CD8-positive, alpha-beta memory T cell (primary cell): ENCODE measurements around the gene RTN4R. TPM values are rescaled to one million over a fixed set of nuclear protein-coding genes. Genes with fewer than 3 reads are reported as not detected.
A peak's percentile ranks its signal among the peaks of the same experiment; 100 is the strongest.
"Not testable (repeated sequence)": the region's sequence is repeated elsewhere in the genome, so short reads cannot be mapped to it uniquely, and the experiment has no call there.

Experiments
- CTCF ChIA-PET: fragments of 350-600 bp; sonication (Branson Sonifier 250); formaldehyde crosslinking; loops from one replicate; lab custom pipeline; 2021; ENCODE audit warnings: antibody characterized with exemption; lab: Charles Lee
- POLR2A ChIA-PET: fragments of 350-600 bp; sonication (Branson Sonifier 250); formaldehyde crosslinking; loops from one replicate; lab custom pipeline; 2021; ENCODE audit warnings: antibody characterized with exemption; lab: Charles Lee
- DNase-seq, 5 donors: peaks; one replicate each; pipeline versions ENCODE4 v3.0.0 to v3.0.0-alpha.2; 2020 to 2022; ENCODE audit warnings: mixed read lengths in 1 of 5
- H3K27ac ChIP-seq: one replicate; pipeline ENCODE4 v1.7.0; 2013; ENCODE audit warnings: low read depth, mild to moderate bottlenecking, low read length, moderate library complexity
- H3K27me3 ChIP-seq: 2 replicates; pipeline ENCODE4 v1.7.0; 2013; ENCODE audit warnings: low read length, mild to moderate bottlenecking; ENCODE audit not compliant: insufficient read depth, poor library complexity, severe bottlenecking
- H3K36me3 ChIP-seq: 2 replicates; pipeline ENCODE4 v1.7.0; 2013; ENCODE audit warnings: mild to moderate bottlenecking, low read length, moderate library complexity; ENCODE audit not compliant: insufficient read depth
- H3K4me1 ChIP-seq: 2 replicates; pipeline ENCODE4 v1.7.0; 2013; ENCODE audit warnings: mild to moderate bottlenecking, low read length, moderate library complexity; ENCODE audit not compliant: insufficient read depth
- H3K4me3 ChIP-seq: 2 replicates; pipeline ENCODE4 v1.7.0; 2013; ENCODE audit warnings: mild to moderate bottlenecking, low read length
- H3K9me3 ChIP-seq: 2 replicates; pipeline ENCODE4 v1.7.0; 2013; ENCODE audit warnings: mild to moderate bottlenecking, low read length
- H3K27ac Mint-ChIP-seq, 8 donors: one replicate each; pipeline ENCODE4 v1.8.0; 2020 to 2021; ENCODE audit warnings: mixed read lengths in 8 of 8, mild to moderate bottlenecking in 6 of 8, inconsistent platforms in 3 of 8, moderate library complexity in 3 of 8
- H3K27me3 Mint-ChIP-seq, 2 donors: one replicate each; pipeline ENCODE4 v1.8.0; 2020 to 2021; ENCODE audit warnings: mixed read lengths in 2 of 2, mild to moderate bottlenecking in 1 of 2, moderate library complexity in 1 of 2
- H3K36me3 Mint-ChIP-seq, 3 donors: one replicate each; pipeline ENCODE4 v1.8.0; 2020 to 2021; ENCODE audit warnings: mixed read lengths in 3 of 3, inconsistent platforms in 1 of 3, mild to moderate bottlenecking in 1 of 3
- H3K4me1 Mint-ChIP-seq, 3 donors: one replicate each; pipeline ENCODE4 v1.8.0; 2020 to 2021; ENCODE audit warnings: mixed read lengths in 3 of 3, inconsistent platforms in 1 of 3, mild to moderate bottlenecking in 1 of 3
- H3K4me3 Mint-ChIP-seq, 7 donors: one replicate each; pipeline ENCODE4 v1.8.0; 2020 to 2021; ENCODE audit warnings: mixed read lengths in 7 of 7, mild to moderate bottlenecking in 6 of 7, moderate library complexity in 4 of 7, inconsistent platforms in 2 of 7
- H3K9me3 Mint-ChIP-seq, 5 donors: one replicate each; pipeline ENCODE4 v1.8.0; 2020 to 2022; ENCODE audit warnings: mixed read lengths in 5 of 5, mild to moderate bottlenecking in 3 of 5, moderate library complexity in 2 of 5, inconsistent platforms in 1 of 5
- polyA plus RNA-seq: library from polyadenylated mRNA; unstranded; fragments of 300-500 nt; fragmentation: Illumina TruSeq; gene quantifications from one replicate; pipeline ENCODE4 v1.2.3, GENCODE V29; 2021
- total RNA-seq, 2 experiments: library from RNA; stranded (reverse); gene quantifications; one replicate each; pipeline ENCODE4 v1.2.3, GENCODE V29; 2021

The RTN4R gene
- total and polyA plus RNA-seq, 3 experiments from 2014 or later: 1.8 to 6.0 (median 2.7) TPM

DNA sequence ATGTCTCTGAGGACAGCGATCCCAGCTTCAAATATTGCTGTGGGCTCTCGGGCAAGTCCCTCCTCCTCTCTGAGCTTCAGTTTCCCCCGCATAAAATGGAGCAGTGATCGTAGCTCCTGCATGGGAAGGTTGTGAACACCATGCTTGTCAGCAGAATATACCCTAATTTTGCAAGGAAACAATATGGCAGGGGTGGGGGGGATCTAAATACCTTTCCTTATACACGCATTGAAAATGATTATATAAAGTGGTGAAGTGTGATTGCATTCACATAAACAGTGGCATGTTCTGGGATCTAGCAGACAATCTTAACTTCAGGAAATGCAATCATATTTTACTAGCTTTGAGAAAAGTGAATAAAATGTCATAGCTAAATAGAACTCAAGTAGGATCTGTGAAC lies 24.0 kb upstream of the RTN4R start:
- POLR2A ChIA-PET: no interaction called here
- no peaks in the 10 kb centered on the region for H3K9me3 Mint-ChIP-seq
- H3K27me3 ChIP-seq: peaks cover 7% of the 10 kb centered on the region

GRCh38 chr22:20291604-20292063 lies 23.5 kb upstream of the RTN4R start:
- no peaks in the 10 kb centered on the region for H3K9me3 ChIP-seq
- Mint-ChIP-seq H3K27ac (no peak overlapping the region), H3K36me3 (no peaks in the 10 kb centered on the region), H3K4me1 (peaks cover 0 to under 1% (median 0%) of the 10 kb centered on the region in 3 donors), H3K27me3 (no peaks in the 10 kb centered on the region), H3K9me3 (no peaks in the 10 kb centered on the region), H3K4me3 (no peak overlapping the region)
- DNase-seq: no peak
- H3K27me3 ChIP-seq: peaks cover 7% of the 10 kb centered on the region
- H3K4me1 ChIP-seq: no peaks in the 10 kb centered on the region
- ChIA-PET POLR2A (no interaction called here), CTCF (interaction anchor here (1.0 to 1.2 kb wide), 3 partner anchors 135 to 278 kb away, joined by 3 read pairs; no protein-coding TSS in a partner anchor)
- H3K4me3 ChIP-seq: no peak overlapping the region
- no peaks in the 10 kb centered on the region for H3K36me3 ChIP-seq
- H3K27ac ChIP-seq: no peak overlapping the region

More for the DNA sequence above, 24.0 kb upstream of the RTN4R start:
- Mint-ChIP-seq H3K27ac (no peak overlapping the region), H3K27me3 (no peaks in the 10 kb centered on the region), H3K4me3 (no peak overlapping the region), H3K4me1 (peaks cover 0 to 3% (median 0%) of the 10 kb centered on the region in 3 donors), H3K36me3 (no peaks in the 10 kb centered on the region)
- H3K4me3 ChIP-seq: no peak overlapping the region
- CTCF ChIA-PET: interaction anchor here (0.8 to 1.2 kb wide), 3 partner anchors 135 to 277 kb away, joined by 3 read pairs; no protein-coding TSS in a partner anchor
- no peaks in the 10 kb centered on the region for H3K9me3 ChIP-seq
- no peaks in the 10 kb centered on the region for H3K36me3 ChIP-seq
- H3K4me1 ChIP-seq: no peaks in the 10 kb centered on the region
- no peak overlapping the region for H3K27ac ChIP-seq
- no peak for DNase-seq

DNA sequence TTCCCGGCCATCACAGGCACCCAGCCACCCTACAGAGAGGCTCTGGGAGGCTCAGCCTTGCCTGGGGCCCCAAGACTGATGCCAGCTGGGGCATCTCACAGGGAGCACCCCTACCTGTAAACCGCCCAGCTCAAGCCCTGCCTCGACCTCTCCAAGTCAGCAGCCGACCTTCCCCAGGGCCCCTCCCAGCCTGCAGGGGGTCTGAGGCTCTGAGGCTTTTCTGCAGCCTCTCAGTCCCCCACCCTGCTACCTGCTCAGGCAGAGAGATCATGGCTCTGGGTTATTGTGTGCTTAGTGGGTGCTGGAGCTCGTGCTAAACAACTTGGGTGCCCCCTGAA lies 23.1 kb upstream of the RTN4R start:
- no peaks in the 10 kb centered on the region for H3K9me3 ChIP-seq
- no peak overlapping the region for H3K4me3 Mint-ChIP-seq
- H3K27me3 Mint-ChIP-seq: no peaks in the 10 kb centered on the region
- no peak for DNase-seq
- no peak overlapping the region for H3K27ac Mint-ChIP-seq
- no peaks in the 10 kb centered on the region for H3K36me3 ChIP-seq
- no peaks in the 10 kb centered on the region for H3K4me1 Mint-ChIP-seq
- H3K4me3 ChIP-seq: no peak overlapping the region
- H3K27ac ChIP-seq: no peak overlapping the region
- no peaks in the 10 kb centered on the region for H3K9me3 Mint-ChIP-seq
- H3K27me3 ChIP-seq: peaks cover 7% of the 10 kb centered on the region
- ChIA-PET CTCF (interaction anchor here (1.2 kb wide), 1 partner anchor 134 kb away, joined by 3 read pairs; no protein-coding TSS in a partner anchor), POLR2A (no interaction called here)
- H3K36me3 Mint-ChIP-seq: no peaks in the 10 kb centered on the region
- H3K4me1 ChIP-seq: no peaks in the 10 kb centered on the region

DNA sequence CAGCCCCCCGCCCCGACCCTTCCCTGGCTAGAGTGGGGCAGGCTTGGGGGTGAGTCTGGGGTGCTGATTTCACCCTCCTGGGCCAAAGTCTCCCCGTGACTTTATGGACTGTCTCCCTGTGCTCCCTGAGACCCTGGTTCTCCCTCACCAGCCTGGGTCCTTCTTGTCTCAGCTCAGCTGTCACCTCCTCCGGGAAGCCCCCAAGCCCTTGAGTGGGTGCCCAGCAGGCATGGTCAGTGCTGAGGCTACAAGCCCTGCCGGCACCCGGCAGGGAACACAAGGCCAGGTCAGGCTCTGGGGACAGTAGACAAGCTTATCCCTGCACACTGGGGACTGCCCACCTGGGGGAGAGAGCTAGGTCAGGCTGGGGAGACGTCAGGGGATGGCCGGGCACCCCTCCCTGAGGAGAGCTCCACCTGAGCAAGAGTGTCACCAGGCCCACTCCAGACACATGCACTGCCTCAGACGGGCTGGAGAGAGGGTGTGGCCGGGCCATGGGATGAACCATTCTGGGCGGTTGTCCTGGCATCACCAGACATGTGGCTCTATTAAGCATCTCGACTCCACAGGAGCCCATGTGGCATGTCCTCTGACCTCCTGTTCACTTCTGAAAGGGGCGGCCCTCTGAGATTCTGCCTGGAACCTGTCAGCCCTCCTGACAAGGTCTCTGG lies 22.6 kb upstream of the RTN4R start:
- POLR2A ChIA-PET: no interaction called here

GRCh38 chr22:20290045-20290392 lies 21.9 kb upstream of the RTN4R start:
- Histone ChIP-seq H3K27me3 (peaks cover 7% of the 10 kb centered on the region), H3K27ac (no peak overlapping the region), H3K4me3 (no peak overlapping the region), H3K9me3 (no peaks in the 10 kb centered on the region), H3K36me3 (no peaks in the 10 kb centered on the region), H3K4me1 (no peaks in the 10 kb centered on the region)
- DNase-seq: no peak
- CTCF ChIA-PET: no interaction called here
- Mint-ChIP-seq H3K4me3 (no peak overlapping the region), H3K36me3 (no peaks in the 10 kb centered on the region), H3K9me3 (no peaks in the 10 kb centered on the region), H3K27me3 (no peaks in the 10 kb centered on the region), H3K27ac (no peak overlapping the region), H3K4me1 (no peaks in the 10 kb centered on the region)
- POLR2A ChIA-PET: no interaction called here

More for the DNA sequence above, 22.6 kb upstream of the RTN4R start:
- no peaks in the 10 kb centered on the region for H3K36me3 ChIP-seq
- Mint-ChIP-seq H3K9me3 (no peaks in the 10 kb centered on the region), H3K27me3 (no peaks in the 10 kb centered on the region), H3K4me1 (no peaks in the 10 kb centered on the region), H3K36me3 (no peaks in the 10 kb centered on the region), H3K4me3 (no peak overlapping the region), H3K27ac (peak overlapping the region in 1 of 8 donors; percentile 19)
- no peak for DNase-seq
- H3K4me1 ChIP-seq: no peaks in the 10 kb centered on the region
- no peak overlapping the region for H3K27ac ChIP-seq
- CTCF ChIA-PET: interaction anchor here (1.2 kb wide), 1 partner anchor 134 kb away, joined by 3 read pairs; no protein-coding TSS in a partner anchor
- H3K4me3 ChIP-seq: no peak overlapping the region
- peaks cover 7% of the 10 kb centered on the region for H3K27me3 ChIP-seq
- no peaks in the 10 kb centered on the region for H3K9me3 ChIP-seq

DNA sequence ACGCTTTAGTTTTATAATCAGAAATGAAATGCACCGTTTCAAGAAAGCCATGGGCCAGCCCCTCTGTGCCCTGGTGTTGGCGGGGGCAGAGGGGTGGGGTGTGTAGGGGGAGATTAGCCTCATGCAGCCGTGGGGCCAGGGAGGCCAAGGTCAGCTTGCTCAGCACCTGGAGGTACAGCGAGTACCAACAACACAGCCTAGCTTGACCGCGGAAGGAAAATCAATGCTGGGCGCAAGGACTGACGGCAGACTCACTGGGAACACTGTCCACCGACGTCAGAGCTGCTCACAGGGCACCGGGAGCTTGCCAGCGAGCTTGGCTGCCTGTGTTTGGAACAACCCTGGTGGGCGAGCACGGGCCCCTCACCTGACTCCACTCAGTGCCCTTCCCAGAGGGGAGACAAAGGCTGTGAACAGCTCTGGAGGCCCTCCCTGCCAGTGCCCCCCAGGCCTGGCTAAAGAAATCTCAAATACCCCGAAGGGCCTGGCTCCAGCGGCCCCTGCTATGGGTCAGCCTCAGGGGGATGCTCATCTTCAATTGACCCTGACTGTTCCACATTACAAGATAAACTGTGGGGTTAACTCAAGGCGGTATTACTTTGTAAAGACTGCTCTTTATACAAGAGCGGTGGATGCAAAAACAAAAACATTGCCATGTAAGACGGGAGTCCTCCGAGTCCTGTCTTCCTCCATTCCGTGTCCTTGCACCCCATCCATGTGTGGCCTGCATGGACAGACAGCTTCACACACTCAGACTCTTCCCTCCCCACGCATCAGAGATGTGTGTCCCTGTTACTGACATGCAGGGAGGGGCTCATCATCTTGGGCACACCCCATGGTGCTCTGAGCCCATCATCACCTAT lies 21.3 kb upstream of the RTN4R start:
- POLR2A ChIA-PET, H3K9me3 Mint-ChIP-seq, H3K9me3 ChIP-seq, H3K36me3 Mint-ChIP-seq, H3K4me1 ChIP-seq, CTCF ChIA-PET, H3K4me1 Mint-ChIP-seq, H3K4me3 Mint-ChIP-seq, H3K27ac ChIP-seq, H3K27ac Mint-ChIP-seq, H3K27me3 Mint-ChIP-seq, H3K27me3 ChIP-seq, H3K4me3 ChIP-seq, DNase-seq, H3K36me3 ChIP-seq: not testable (repeated sequence)

DNA sequence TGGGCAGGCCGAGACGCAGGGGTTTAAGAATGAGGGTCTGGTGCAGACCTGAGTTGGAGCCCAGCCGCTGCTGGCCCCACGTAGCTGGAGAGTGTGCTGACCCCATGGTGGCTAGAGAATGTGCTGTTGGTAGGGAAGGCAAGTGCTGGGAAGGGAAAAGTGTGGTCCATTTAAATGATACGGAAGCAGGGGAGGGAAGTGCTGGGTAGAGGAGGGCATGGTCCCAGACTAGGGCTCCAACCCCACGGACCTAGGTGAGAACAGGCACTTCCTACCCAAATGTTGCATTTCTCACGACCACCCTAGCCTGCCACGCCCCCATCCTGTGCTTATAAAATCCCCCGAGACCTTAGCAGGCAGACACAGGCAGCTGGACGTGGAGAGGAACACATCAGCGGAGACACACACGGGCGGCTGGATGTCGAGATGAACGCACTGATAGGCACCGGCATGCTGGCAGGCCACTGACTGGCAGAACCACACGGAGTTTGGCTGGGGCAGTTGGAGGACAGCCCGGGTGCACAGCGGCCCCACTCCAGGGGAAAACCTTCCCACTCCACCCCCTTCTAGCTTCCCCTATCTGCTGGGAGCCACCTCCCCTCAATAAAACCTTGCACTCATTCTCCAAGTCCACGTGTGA lies 18.8 kb upstream of the RTN4R start:
- POLR2A ChIA-PET: not testable (repeated sequence)

GRCh38 chr22:20286312-20286660 lies 18.2 kb upstream of the RTN4R start:
- H3K27ac Mint-ChIP-seq, H3K36me3 ChIP-seq, H3K27ac ChIP-seq, H3K4me3 ChIP-seq, POLR2A ChIA-PET, H3K4me3 Mint-ChIP-seq, H3K36me3 Mint-ChIP-seq, H3K9me3 Mint-ChIP-seq, H3K27me3 Mint-ChIP-seq, H3K4me1 ChIP-seq, H3K4me1 Mint-ChIP-seq, H3K9me3 ChIP-seq, DNase-seq, H3K27me3 ChIP-seq: not testable (repeated sequence)
- CTCF ChIA-PET: interaction anchor here (1.1 to 1.2 kb wide), 2 partner anchors 129 to 315 kb away, joined by 3 to 14 read pairs; no protein-coding TSS in a partner anchor

More for the DNA sequence above, 18.8 kb upstream of the RTN4R start:
- not testable (repeated sequence) for H3K9me3 ChIP-seq, H3K9me3 Mint-ChIP-seq, H3K27me3 Mint-ChIP-seq, H3K27me3 ChIP-seq, H3K4me1 Mint-ChIP-seq, DNase-seq, H3K4me1 ChIP-seq, H3K36me3 ChIP-seq, H3K27ac Mint-ChIP-seq, H3K4me3 Mint-ChIP-seq, H3K36me3 Mint-ChIP-seq, H3K4me3 ChIP-seq, H3K27ac ChIP-seq
- CTCF ChIA-PET: interaction anchor here (1.1 to 1.2 kb wide), 2 partner anchors 130 to 316 kb away, joined by 3 to 14 read pairs; no protein-coding TSS in a partner anchor
